ENCODE data around the gene CEP131.
A peak's percentile ranks its signal among the peaks of the same experiment; 100 is the strongest.

Gene CEP131

GRCh38 chr17:81258292-81258691 lies 35.5 kb upstream of the CEP131 start:
- WGBS: 55% methylated on average over 20 of the region's 20 CpGs
- Histone ChIP-seq H3K4me2 (ENCODE audit: low read length, poor library complexity, severe bottlenecking) (no peak overlapping the region), H2BK120ac (ENCODE audit: low read depth, low read length) (no peak overlapping the region), H3K18ac (ENCODE audit: low read depth in 1 of 2, low read length in 2 of 2) (no peak overlapping the region), H2AK5ac (ENCODE audit: low read length, severe bottlenecking) (no peak overlapping the region), H2BK12ac (ENCODE audit: low read length in 2 of 2) (no peak overlapping the region), H3K23ac (ENCODE audit: low read length in 2 of 2) (no peak overlapping the region), H3K36me3 (ENCODE audit: control insufficient read depth in 1 of 2, insufficient read depth in 2 of 2, low read depth in 1 of 2, low read length in 2 of 2) (peaks cover 38 to 75% of the 10 kb centered on the region in 2 experiments), H2BK5ac (ENCODE audit: low read depth, low read length, poor library complexity, severe bottlenecking) (no peak overlapping the region), H3K9ac (ENCODE audit: low read length) (no peak overlapping the region), H3K4me3 (ENCODE audit: insufficient read depth in 1 of 2, low read depth in 1 of 2, low read length in 2 of 2) (no peak overlapping the region), H4K8ac (ENCODE audit: low read length) (no peak overlapping the region), H4K91ac (ENCODE audit: low read length) (no peak overlapping the region), H2BK15ac (ENCODE audit: low read depth, poor library complexity, severe bottlenecking) (no peak overlapping the region), H3K27me3 (ENCODE audit: control insufficient read depth in 1 of 2, insufficient read depth in 1 of 2, low read length in 2 of 2) (no peaks in the 10 kb centered on the region), H3K14ac (ENCODE audit: low read length in 2 of 2) (no peak overlapping the region), H3K9me3 (ENCODE audit: control insufficient read depth, low read length) (no peaks in the 10 kb centered on the region), H3K4ac (ENCODE audit: low read depth in 1 of 2, low read length in 2 of 2) (no peak overlapping the region), H3K27ac (ENCODE audit: low read length, poor library complexity, severe bottlenecking) (no peak overlapping the region), H3K4me1 (ENCODE audit: control insufficient read depth, insufficient read depth, low read depth, low read length) (peaks cover 23% of the 10 kb centered on the region), H3K79me1 (replicated peaks; ENCODE audit: low read length, poor library complexity, severe bottlenecking) (peaks cover 16% of the 10 kb centered on the region), H2AFZ (ENCODE audit: low read depth, low read length) (no peak overlapping the region)
- peak; percentile 34 for DNase-seq

GRCh38 chr17:81257533-81257932 lies 34.8 kb upstream of the CEP131 start:
- H3K4me3 ChIP-seq (ENCODE audit: insufficient read depth in 1 of 2, low read depth in 1 of 2, low read length in 2 of 2): peak overlapping the region in 1 of 2 experiments; percentile 23
- H4K8ac ChIP-seq (ENCODE audit: low read length): no peak overlapping the region
- H2BK15ac ChIP-seq (ENCODE audit: low read depth, poor library complexity, severe bottlenecking): no peak overlapping the region
- no peak overlapping the region for H2BK12ac ChIP-seq (ENCODE audit: low read length in 2 of 2)
- no peak overlapping the region for H3K9ac ChIP-seq (ENCODE audit: low read length)
- H3K14ac ChIP-seq (ENCODE audit: low read length in 2 of 2): no peak overlapping the region
- no peak overlapping the region for H3K4me2 ChIP-seq (ENCODE audit: low read length, poor library complexity, severe bottlenecking)
- no peak overlapping the region for H3K18ac ChIP-seq (ENCODE audit: low read depth in 1 of 2, low read length in 2 of 2)
- peaks cover 23% of the 10 kb centered on the region for H3K79me1 ChIP-seq (replicated peaks; ENCODE audit: low read length, poor library complexity, severe bottlenecking)
- H2BK5ac ChIP-seq (ENCODE audit: low read depth, low read length, poor library complexity, severe bottlenecking): no peak overlapping the region
- DNase-seq: no peak
- H3K23ac ChIP-seq (ENCODE audit: low read length in 2 of 2): no peak overlapping the region
- WGBS: 93% methylated on average over 19 of the region's 19 CpGs
- H2AK5ac ChIP-seq (ENCODE audit: low read length, severe bottlenecking): no peak overlapping the region
- H2BK120ac ChIP-seq (ENCODE audit: low read depth, low read length): no peak overlapping the region
- H3K4ac ChIP-seq (ENCODE audit: low read depth in 1 of 2, low read length in 2 of 2): no peak overlapping the region
- H4K91ac ChIP-seq (ENCODE audit: low read length): no peak overlapping the region
- H3K27ac ChIP-seq (ENCODE audit: low read length, poor library complexity, severe bottlenecking): no peak overlapping the region
- no peaks in the 10 kb centered on the region for H3K9me3 ChIP-seq (ENCODE audit: control insufficient read depth, low read length)
- H3K27me3 ChIP-seq (ENCODE audit: control insufficient read depth in 1 of 2, insufficient read depth in 1 of 2, low read length in 2 of 2): no peaks in the 10 kb centered on the region
- H2AFZ ChIP-seq (ENCODE audit: low read depth, low read length): no peak overlapping the region
- peaks cover 26% of the 10 kb centered on the region for H3K4me1 ChIP-seq (ENCODE audit: control insufficient read depth, insufficient read depth, low read depth, low read length)
- H3K36me3 ChIP-seq (ENCODE audit: control insufficient read depth in 1 of 2, insufficient read depth in 2 of 2, low read depth in 1 of 2, low read length in 2 of 2): peaks cover 38 to 74% of the 10 kb centered on the region in 2 experiments

DNA sequence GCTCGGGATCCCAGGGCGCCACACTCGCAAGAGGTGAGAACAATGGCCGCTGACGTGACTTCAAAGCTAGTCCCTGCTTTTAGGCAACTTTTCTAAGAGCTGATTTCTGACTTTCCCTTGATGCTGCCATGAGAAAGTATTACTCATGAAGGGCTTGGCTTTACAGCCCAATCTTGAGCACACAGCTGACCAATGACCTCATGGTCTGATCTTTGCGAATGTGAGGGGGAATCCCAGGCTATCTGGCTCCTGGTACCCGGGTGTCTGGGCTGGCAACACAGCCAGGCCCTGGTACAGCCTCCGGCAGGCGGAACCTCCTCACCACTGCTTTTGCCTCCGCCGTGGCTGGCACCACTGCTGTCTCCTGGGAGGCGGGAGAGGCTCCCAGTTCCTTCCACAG lies 33.9 kb upstream of the CEP131 start:
- no peak overlapping the region for H3K4ac ChIP-seq (ENCODE audit: low read depth in 1 of 2, low read length in 2 of 2)
- WGBS: 88% methylated on average over 12 of the region's 12 CpGs

GRCh38 chr17:81254955-81255717 lies 32.4 kb upstream of the CEP131 start:
- DNase-seq: peak; percentile 74
- no peak overlapping the region for H2BK15ac ChIP-seq (ENCODE audit: low read depth, poor library complexity, severe bottlenecking)
- peaks cover 24% of the 10 kb centered on the region for H3K79me1 ChIP-seq (replicated peaks; ENCODE audit: low read length, poor library complexity, severe bottlenecking)
- H3K18ac ChIP-seq (ENCODE audit: low read depth in 1 of 2, low read length in 2 of 2): no peak overlapping the region
- no peak overlapping the region for H3K23ac ChIP-seq (ENCODE audit: low read length in 2 of 2)
- H2BK12ac ChIP-seq (ENCODE audit: low read length in 2 of 2): no peak overlapping the region
- no peak overlapping the region for H4K91ac ChIP-seq (ENCODE audit: low read length)
- H3K36me3 ChIP-seq (ENCODE audit: control insufficient read depth in 1 of 2, insufficient read depth in 2 of 2, low read depth in 1 of 2, low read length in 2 of 2): peaks cover 34 to 74% of the 10 kb centered on the region in 2 experiments
- H2BK120ac ChIP-seq (ENCODE audit: low read depth, low read length): no peak overlapping the region
- H3K4me3 ChIP-seq (ENCODE audit: insufficient read depth in 1 of 2, low read depth in 1 of 2, low read length in 2 of 2): peak overlapping the region in 1 of 2 experiments; percentile 58
- peaks cover 26% of the 10 kb centered on the region for H3K4me1 ChIP-seq (ENCODE audit: control insufficient read depth, insufficient read depth, low read depth, low read length)
- WGBS: 63% methylated on average over 35 of the region's 35 CpGs
- peak overlapping the region; percentile 40 for H3K4me2 ChIP-seq (ENCODE audit: low read length, poor library complexity, severe bottlenecking)
- no peaks in the 10 kb centered on the region for H3K27me3 ChIP-seq (ENCODE audit: control insufficient read depth in 1 of 2, insufficient read depth in 1 of 2, low read length in 2 of 2)
- no peak overlapping the region for H3K14ac ChIP-seq (ENCODE audit: low read length in 2 of 2)
- no peak overlapping the region for H2AK5ac ChIP-seq (ENCODE audit: low read length, severe bottlenecking)
- no peak overlapping the region for H2BK5ac ChIP-seq (ENCODE audit: low read depth, low read length, poor library complexity, severe bottlenecking)
- peak overlapping the region; percentile 10 for H3K27ac ChIP-seq (ENCODE audit: low read length, poor library complexity, severe bottlenecking)
- no peak overlapping the region for H2AFZ ChIP-seq (ENCODE audit: low read depth, low read length)
- H3K4ac ChIP-seq (ENCODE audit: low read depth in 1 of 2, low read length in 2 of 2): no peak overlapping the region
- H3K9ac ChIP-seq (ENCODE audit: low read length): peak overlapping the region; percentile 0
- H4K8ac ChIP-seq (ENCODE audit: low read length): peak overlapping the region; percentile 19
- no peaks in the 10 kb centered on the region for H3K9me3 ChIP-seq (ENCODE audit: control insufficient read depth, low read length)

More for the DNA sequence above, 33.9 kb upstream of the CEP131 start:
- H3K23ac ChIP-seq (ENCODE audit: low read length in 2 of 2): no peak overlapping the region
- H3K14ac ChIP-seq (ENCODE audit: low read length in 2 of 2): no peak overlapping the region
- H4K91ac ChIP-seq (ENCODE audit: low read length): no peak overlapping the region
- H2AFZ ChIP-seq (ENCODE audit: low read depth, low read length): no peak overlapping the region
- H2BK120ac ChIP-seq (ENCODE audit: low read depth, low read length): no peak overlapping the region
- peak; percentile 61 for DNase-seq
- no peak overlapping the region for H2AK5ac ChIP-seq (ENCODE audit: low read length, severe bottlenecking)
- peaks cover 26% of the 10 kb centered on the region for H3K4me1 ChIP-seq (ENCODE audit: control insufficient read depth, insufficient read depth, low read depth, low read length)
- H2BK12ac ChIP-seq (ENCODE audit: low read length in 2 of 2): no peak overlapping the region
- no peak overlapping the region for H4K8ac ChIP-seq (ENCODE audit: low read length)
- no peak overlapping the region for H2BK15ac ChIP-seq (ENCODE audit: low read depth, poor library complexity, severe bottlenecking)
- no peak overlapping the region for H3K18ac ChIP-seq (ENCODE audit: low read depth in 1 of 2, low read length in 2 of 2)
- no peak overlapping the region for H3K27ac ChIP-seq (ENCODE audit: low read length, poor library complexity, severe bottlenecking)
- no peak overlapping the region for H2BK5ac ChIP-seq (ENCODE audit: low read depth, low read length, poor library complexity, severe bottlenecking)
- no peaks in the 10 kb centered on the region for H3K9me3 ChIP-seq (ENCODE audit: control insufficient read depth, low read length)
- H3K79me1 ChIP-seq (replicated peaks; ENCODE audit: low read length, poor library complexity, severe bottlenecking): peaks cover 25% of the 10 kb centered on the region
- H3K27me3 ChIP-seq (ENCODE audit: control insufficient read depth in 1 of 2, insufficient read depth in 1 of 2, low read length in 2 of 2): no peaks in the 10 kb centered on the region
- H3K4me3 ChIP-seq (ENCODE audit: insufficient read depth in 1 of 2, low read depth in 1 of 2, low read length in 2 of 2): no peak overlapping the region
- H3K36me3 ChIP-seq (ENCODE audit: control insufficient read depth in 1 of 2, insufficient read depth in 2 of 2, low read depth in 1 of 2, low read length in 2 of 2): peaks cover 35 to 74% of the 10 kb centered on the region in 2 experiments
- H3K9ac ChIP-seq (ENCODE audit: low read length): peak overlapping the region; percentile 48
- no peak overlapping the region for H3K4me2 ChIP-seq (ENCODE audit: low read length, poor library complexity, severe bottlenecking)
